Psoas muscle (tissue), 8 donors: Measurements from ENCODE around the gene CNOT6. TPM values are rescaled to one million over a fixed set of nuclear protein-coding genes. Genes with fewer than 3 reads are reported as not detected.

ENCODE experiments used
- ATAC-seq, 4 donors: fragments of 200-7000 bp; cut with Tn5 transposase; one replicate each; pipeline ENCODE4 v1.9.1; 2020; ENCODE audit warnings: moderate library complexity in 3 of 4, mild to moderate bottlenecking in 2 of 4
- DNase-seq, 2 donors: peaks; one replicate each; pipeline ENCODE4 v3.0.0-alpha.2; 2020
- H3K27ac ChIP-seq: fragments of 200-600 bp; one replicate; pipeline ENCODE4 v1.8.0; 2022
- H3K27me3 ChIP-seq, 3 donors: fragments of 200-600 bp in 1 of 3; one replicate each; pipeline versions ENCODE4 v1.6.1 to v1.8.0; 2013 to 2022; ENCODE audit warnings: low read length in 2 of 3, mild to moderate bottlenecking in 2 of 3, moderate library complexity in 1 of 3; ENCODE audit not compliant: insufficient read depth in 3 of 3
- H3K36me3 ChIP-seq, 2 donors: fragments of 200-600 bp in 1 of 2; one replicate each; pipeline versions ENCODE4 v1.6.1 to v1.8.0; 2013 to 2022; ENCODE audit warnings: low read depth in 1 of 2, mild to moderate bottlenecking in 1 of 2, moderate library complexity in 1 of 2; ENCODE audit not compliant: insufficient read depth in 1 of 2
- H3K4me1 ChIP-seq: fragments of 200-600 bp; one replicate; pipeline ENCODE4 v1.8.0; 2022
- H3K4me3 ChIP-seq: fragments of 200-600 bp; one replicate; pipeline ENCODE4 v1.8.0; 2022; ENCODE audit warnings: mild to moderate bottlenecking
- H3K9me3 ChIP-seq: fragments of 200-600 bp; one replicate; pipeline ENCODE4 v1.8.0; 2022
- CTCF ChIP-seq: fragments of 200-600 bp; IDR thresholded peaks from one replicate; pipeline ENCODE4 v1.8.0; 2022; ENCODE audit warnings: antibody characterized with exemption
- WGBS, 3 donors: extraction: QIAGEN DNeasy Blood & Tissue Kit; methylation state at CpG; one replicate each; pipeline versions ENCODE4 v1.1.6 to v1.1.7; 2013; 5-methylcytosine and 5-hydroxymethylcytosine counted together
- intact Hi-C, 2 donors: fragments of 100-400 bp; cut with DNase I; formaldehyde crosslinking; loops; one replicate each; pipeline versions ENCODE4 v1.11.0 to v1.14.2; 2022
- polyA plus RNA-seq, 3 donors: library from polyadenylated mRNA; stranded (reverse); fragments of 200-250 nt; gene quantifications; one replicate each; pipeline ENCODE4 v1.2.3, GENCODE V29; 2013
- total RNA-seq, 4 donors: library from RNA; stranded (reverse); fragmentation: NEBNext Ultra II Directional in 2 of 4; extraction: Animal tissue kit (Norgen Biotek cat#: 25700) in 2 of 4; gene quantifications; one replicate each; pipeline versions ENCODE4 v1.2.1 to v1.2.4, GENCODE V29; 2021 to 2023
- donor health status: healthy with polysubstance abuse.
- donor health status: DM: no; HTN: no; CAD: no; lungs with moderate emphysema.
- donor health status: Bipolar disorder and iron deficiency.
- donor health status: healthy.
- donor health status: DM: yes; HTN: yes; CAD: no.
- donor health status: DM: no; HTN: no; CAD: no.
- donor health status: DM: no; HTN: no; CAD: no.
- donor health status: DM: yes; HTN: yes; CAD: no.

CNOT6 gene
- total and polyA plus RNA-seq, 7 donors, result 3.6 to 13.7 (median 8.7) TPM

- DNase-seq (no peak), ATAC-seq (no peak)
- H3K4me1 ChIP-seq, result no peaks in the 10 kb centered on the region
- H3K9me3 ChIP-seq, result no peaks in the 10 kb centered on the region
- no peak overlapping the region for H3K4me3 ChIP-seq
- no peaks in the 10 kb centered on the region for H3K36me3 ChIP-seq
- no peak overlapping the region for H3K27ac ChIP-seq
- intact Hi-C loops, result no loop called here
- H3K27me3 ChIP-seq, result peaks cover 0 to 17% (median 11%) of the 10 kb centered on the region in 3 donors
- 72 to 77% (median 72%) methylated on average over 10 of the region's 10 CpGs for WGBS, 3 donors
- no peak for TF ChIP-seq CTCF
Measured at GRCh38 chr5:180623411-180623834, 129.2 kb downstream of the CNOT6 start.

GRCh38 chr5:180623844-180624243 is 129.7 kb downstream of the CNOT6 start:
- intact Hi-C loops, result no loop called here
- Histone ChIP-seq H3K27me3 (peaks cover 0 to 13% (median 11%) of the 10 kb centered on the region in 3 donors), H3K27ac (no peak overlapping the region), H3K9me3 (no peaks in the 10 kb centered on the region), H3K4me3 (no peak overlapping the region), H3K4me1 (no peaks in the 10 kb centered on the region), H3K36me3 (no peaks in the 10 kb centered on the region)
- DNase-seq (no peak), ATAC-seq (no peak)
- 82 to 83% (median 83%) methylated on average over 14 to 15 of the region's 15 CpGs for WGBS, 3 donors
- no peak for TF ChIP-seq CTCF

- no peak for DNase-seq
- ATAC-seq, result no peak
- 41 to 58% (median 52%) methylated on average over 4 to 5 of the region's 5 CpGs for WGBS, 3 donors
- Histone ChIP-seq H3K9me3 (no peaks in the 10 kb centered on the region), H3K4me1 (no peaks in the 10 kb centered on the region), H3K36me3 (no peaks in the 10 kb centered on the region), H3K27me3 (peaks cover 0 to 10% (median 6%) of the 10 kb centered on the region in 3 donors), H3K4me3 (no peak overlapping the region), H3K27ac (no peak overlapping the region)
- no peak for TF ChIP-seq CTCF
- intact Hi-C loops, result no loop called here
Measured at GRCh38 chr5:180624587-180624986, 130.4 kb downstream of the CNOT6 start.

- intact Hi-C loops, result no loop called here
- WGBS, 3 donors, result 78 to 85% (median 82%) methylated on average over 10 of the region's 10 CpGs
- H3K4me3 ChIP-seq, result no peak overlapping the region
- H3K27me3 ChIP-seq, result peaks cover 0 to 7% (median 5%) of the 10 kb centered on the region in 3 donors
- no peak overlapping the region for H3K27ac ChIP-seq
- H3K4me1 ChIP-seq, result no peaks in the 10 kb centered on the region
- H3K36me3 ChIP-seq, result no peaks in the 10 kb centered on the region
- no peaks in the 10 kb centered on the region for H3K9me3 ChIP-seq
- no peak for TF ChIP-seq CTCF
- ATAC-seq, result no peak
- no peak for DNase-seq
Measured at GRCh38 chr5:180625125-180625790, 131.1 kb downstream of the CNOT6 start.
